Heart left ventricle (tissue), 16 donors: Measurements from ENCODE around the gene FUT2. TPM values are rescaled to one million over a fixed set of nuclear protein-coding genes. Genes with fewer than 3 reads are reported as not detected.
"Not testable (repeated sequence)": the region's sequence is repeated elsewhere in the genome, so short reads cannot be mapped to it uniquely, and the experiment has no call there.

Experiments used
- ATAC-seq, 4 donors: fragments of 200-7000 bp; cut with Tn5 transposase; one replicate each; pipeline ENCODE4 v1.9.1; 2020 to 2022; ENCODE audit warnings: moderate library complexity in 4 of 4, mild to moderate bottlenecking in 3 of 4, moderate number of reproducible peaks in 1 of 4
- DNase-seq, 5 donors: peaks; one replicate each; pipeline ENCODE4 v3.0.0-alpha.2; 2020
- H3K27ac ChIP-seq, 12 donors: fragments of 200-600 bp; sonication (generic) in 4 of 12; one replicate each; pipeline versions ENCODE4 v1.5.0 to v1.8.0; 2016 to 2022; ENCODE audit warnings: mild to moderate bottlenecking in 2 of 12
- H3K27me3 ChIP-seq, 9 donors: fragments of 200-600 bp; sonication (generic) in 2 of 9; one replicate each; pipeline versions ENCODE4 v1.5.1 to v1.8.0; 2016 to 2022; ENCODE audit warnings: mild to moderate bottlenecking in 3 of 9
- H3K36me3 ChIP-seq, 9 donors: fragments of 200-600 bp; sonication (generic) in 2 of 9; one replicate each; pipeline versions ENCODE4 v1.5.0 to v1.8.0; 2018 to 2022; ENCODE audit warnings: mild to moderate bottlenecking in 2 of 9
- H3K4me1 ChIP-seq, 12 donors: fragments of 200-600 bp; sonication (generic) in 4 of 12; one replicate each; pipeline versions ENCODE4 v1.5.0 to v1.8.0; 2016 to 2022; ENCODE audit warnings: mild to moderate bottlenecking in 3 of 12
- H3K4me3 ChIP-seq, 12 donors: fragments of 200-600 bp; sonication (generic) in 4 of 12; one replicate each; pipeline versions ENCODE4 v1.5.0 to v1.8.0; 2017 to 2022; ENCODE audit warnings: mild to moderate bottlenecking in 9 of 12, moderate library complexity in 4 of 12
- H3K9me3 ChIP-seq, 12 donors: fragments of 200-600 bp; sonication (generic) in 4 of 12; one replicate each; pipeline versions ENCODE4 v1.5.0 to v1.8.0; 2016 to 2022; ENCODE audit warnings: mild to moderate bottlenecking in 1 of 12
- POLR2A ChIP-seq, 2 donors: fragments of 450-650 bp; IDR thresholded peaks; one replicate each; pipeline ENCODE4 v1.6.1; 2017; ENCODE audit warnings: antibody characterized with exemption in 2 of 2, mild to moderate bottlenecking in 2 of 2, moderate library complexity in 2 of 2
- WGBS, 4 donors: extraction: QIAGEN DNeasy Blood & Tissue Kit in 2 of 4; methylation state at CpG; one replicate each; pipeline versions ENCODE4 v1.1.5 to v1.1.7; 2013 to 2018; 5-methylcytosine and 5-hydroxymethylcytosine counted together
- intact Hi-C, 10 donors: fragments of 100-400 bp; cut with DNase I; formaldehyde crosslinking; loops; one replicate each; pipeline versions ENCODE4 v1.11.1 to v1.14.2; 2022
- polyA plus RNA-seq, 2 donors: library from polyadenylated mRNA; stranded (reverse); fragments of 200-250 nt; gene quantifications; one replicate each; pipeline ENCODE4 v1.2.3, GENCODE V29; 2013
- total RNA-seq, 9 donors: library from RNA; depleted of rRNA in 2 of 9; stranded (reverse); fragments of >200 nt in 2 of 9; fragmentation: NEBNext Ultra II Directional in 3 of 9; extraction: Animal tissue kit (Norgen Biotek cat#: 25700) in 3 of 9; gene quantifications; one replicate each; pipeline versions ENCODE4 v1.1.0 to v1.2.4, GENCODE V29; 2016 to 2023
- TF ChIP-seq, protein P1 (sequence below), 12 donors: fragments of 200-600 bp; sonication (generic) in 4 of 12; IDR thresholded peaks; one replicate each; pipeline versions ENCODE4 v1.5.0 to v1.8.0; 2018 to 2022; ENCODE audit warnings: antibody characterized with exemption in 12 of 12, mild to moderate bottlenecking in 5 of 12
- donor health status: ischemic (EF 13 %, LVEDD 7.1; RV severe dilation, severe dysfunction).
- donor health status: healthy with polysubstance abuse.
- donor health status: DM: no; HTN: yes; CAD: no.
- donor health status: DM: no; HTN: no; CAD: no.
- donor health status: ischemic (EF 25% LVEDD 6.9; RV normal size, moderate dysfunction).
- donor health status: ischemic (EF 25% LVEDD 5.7; RV mildly dilated, moderate dysfunction).
- donor health status: healthy.
- donor health status: DM: yes; HTN: yes; CAD: no.
- donor health status: ischemic (EF 35%, LVEDD 5.7; RV mildly dilated, moderate dysfunction).
- donor health status: nonischemic (EF 11% LVEDD 7.7; RV severe dilation, severe dysfunction).
- donor health status: DM: yes; HTN: yes; CAD: no.
- donor health status: PGD.
- donor health status: ischemic (EF 29% LVEDD 5.4; RV normal size, mild dysfunction).
- donor health status: nonischemic (EF 23%, LVEDD 6.1; RV moderate dilation, normal function).

The FUT2 gene
- total and polyA plus RNA-seq, 11 donors: 0.14 to 0.19 TPM; not detected in 9

DNA sequence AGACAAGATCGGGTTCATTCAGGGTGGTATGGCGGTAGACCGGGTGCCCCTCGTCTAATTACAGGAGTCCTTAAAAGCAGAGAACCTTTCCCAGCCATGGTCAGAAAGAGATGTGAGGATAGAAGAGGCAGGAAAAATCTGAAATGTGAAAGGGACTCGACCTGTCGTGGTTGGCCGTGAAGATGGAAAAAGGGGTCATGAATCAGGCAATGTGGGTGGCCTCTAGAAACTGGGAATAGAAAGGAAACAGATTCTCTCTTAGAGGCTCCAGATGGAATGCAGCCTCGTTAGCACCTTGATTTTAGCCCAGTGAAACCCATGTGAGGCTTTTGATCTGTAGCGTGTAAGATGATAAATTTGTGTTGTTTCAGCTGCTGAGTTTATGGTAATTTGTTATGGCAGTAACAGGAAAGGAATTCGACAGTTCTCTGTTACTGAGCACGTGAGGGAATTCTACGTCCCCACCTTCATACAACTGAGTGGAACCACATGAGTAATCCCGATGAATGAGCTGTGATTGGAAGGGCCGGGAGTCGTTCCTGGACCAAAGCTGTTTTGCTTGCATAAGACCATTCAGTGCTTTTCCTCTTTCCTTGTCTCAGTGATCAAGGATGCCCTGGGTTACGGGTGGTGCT is 38.8 kb upstream of the FUT2 start:
- 49 to 55% (median 53%) methylated on average over 16 of the region's 16 CpGs for WGBS, 4 donors
- Histone ChIP-seq H3K9me3 (no peaks in the 10 kb centered on the region), H3K36me3 (no peaks in the 10 kb centered on the region), H3K27ac (no peak overlapping the region), H3K4me1 (peaks cover 0 to 15% (median 7%) of the 10 kb centered on the region in 12 donors), H3K27me3 (no peaks in the 10 kb centered on the region), H3K4me3 (no peak overlapping the region)
- DNase-seq (no peak), ATAC-seq (no peak)
- TF ChIP-seq, protein P1, sequence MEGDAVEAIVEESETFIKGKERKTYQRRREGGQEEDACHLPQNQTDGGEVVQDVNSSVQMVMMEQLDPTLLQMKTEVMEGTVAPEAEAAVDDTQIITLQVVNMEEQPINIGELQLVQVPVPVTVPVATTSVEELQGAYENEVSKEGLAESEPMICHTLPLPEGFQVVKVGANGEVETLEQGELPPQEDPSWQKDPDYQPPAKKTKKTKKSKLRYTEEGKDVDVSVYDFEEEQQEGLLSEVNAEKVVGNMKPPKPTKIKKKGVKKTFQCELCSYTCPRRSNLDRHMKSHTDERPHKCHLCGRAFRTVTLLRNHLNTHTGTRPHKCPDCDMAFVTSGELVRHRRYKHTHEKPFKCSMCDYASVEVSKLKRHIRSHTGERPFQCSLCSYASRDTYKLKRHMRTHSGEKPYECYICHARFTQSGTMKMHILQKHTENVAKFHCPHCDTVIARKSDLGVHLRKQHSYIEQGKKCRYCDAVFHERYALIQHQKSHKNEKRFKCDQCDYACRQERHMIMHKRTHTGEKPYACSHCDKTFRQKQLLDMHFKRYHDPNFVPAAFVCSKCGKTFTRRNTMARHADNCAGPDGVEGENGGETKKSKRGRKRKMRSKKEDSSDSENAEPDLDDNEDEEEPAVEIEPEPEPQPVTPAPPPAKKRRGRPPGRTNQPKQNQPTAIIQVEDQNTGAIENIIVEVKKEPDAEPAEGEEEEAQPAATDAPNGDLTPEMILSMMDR (IDR thresholded peaks at IDR 0.05): no peak
- no peak for TF ChIP-seq POLR2A (IDR thresholded peaks at IDR 0.05)
- intact Hi-C loops: no loop called here

DNA sequence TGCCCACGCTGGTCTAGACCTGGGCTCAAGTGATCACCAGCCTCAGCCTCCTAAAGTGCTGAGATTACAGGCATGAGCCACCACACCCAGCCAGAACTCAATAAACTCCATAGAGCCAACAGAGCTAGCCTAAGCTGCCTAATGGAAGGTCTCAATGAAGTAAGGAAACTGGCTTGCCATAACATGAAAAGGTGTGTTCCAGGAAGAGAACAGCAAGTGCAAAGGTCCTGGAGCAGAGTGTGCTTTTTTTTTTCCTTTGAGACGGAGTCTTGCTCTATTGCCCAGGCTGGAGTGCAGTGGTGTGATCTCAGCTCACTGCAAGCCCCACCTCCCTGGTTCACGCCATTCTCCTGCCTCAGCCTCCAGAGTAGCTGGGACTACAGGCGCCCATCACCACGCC is 37.9 kb upstream of the FUT2 start:
- intact Hi-C loops, DNase-seq, ATAC-seq, H3K36me3 ChIP-seq, H3K4me3 ChIP-seq, H3K27me3 ChIP-seq, H3K27ac ChIP-seq, H3K9me3 ChIP-seq: not testable (repeated sequence)
- WGBS, 4 donors: 90 to 96% (median 95%) methylated on average over 5 of the region's 5 CpGs
- H3K4me1 ChIP-seq: peaks cover 0 to 15% (median 7%) of the 10 kb centered on the region in 12 donors

DNA sequence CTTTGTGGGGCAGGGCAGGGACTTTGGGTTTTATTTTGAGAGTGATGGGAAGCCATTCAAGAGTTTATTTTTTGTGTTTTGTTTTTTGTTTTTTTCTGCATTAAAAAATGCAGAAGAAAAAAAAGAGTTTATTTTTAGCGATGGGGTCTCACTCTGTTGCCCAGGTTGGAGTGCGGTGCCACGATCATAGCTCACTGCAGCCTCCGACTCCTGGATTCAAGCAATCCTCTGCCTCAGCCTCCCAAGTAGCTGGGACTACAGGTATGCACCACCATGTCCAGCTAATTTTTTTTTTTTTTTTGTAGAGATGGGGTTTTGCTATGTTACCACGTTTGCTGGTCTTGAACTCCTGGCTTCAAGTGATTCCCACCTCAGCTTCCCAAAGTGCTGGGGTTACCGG is 37.3 kb upstream of the FUT2 start:
- ATAC-seq (no peak), DNase-seq (no peak)
- Histone ChIP-seq H3K9me3 (no peaks in the 10 kb centered on the region), H3K4me3 (no peak overlapping the region), H3K27me3 (no peaks in the 10 kb centered on the region), H3K4me1 (peaks cover 0 to 15% (median 7%) of the 10 kb centered on the region in 12 donors), H3K36me3 (no peaks in the 10 kb centered on the region), H3K27ac (no peak overlapping the region)
- TF ChIP-seq, protein P1 (IDR thresholded peaks at IDR 0.05): no peak
- no peak for TF ChIP-seq POLR2A (IDR thresholded peaks at IDR 0.05)
- WGBS, 4 donors: 90 to 94% (median 93%) methylated on average over 6 of the region's 6 CpGs
- intact Hi-C loops: no loop called here

DNA sequence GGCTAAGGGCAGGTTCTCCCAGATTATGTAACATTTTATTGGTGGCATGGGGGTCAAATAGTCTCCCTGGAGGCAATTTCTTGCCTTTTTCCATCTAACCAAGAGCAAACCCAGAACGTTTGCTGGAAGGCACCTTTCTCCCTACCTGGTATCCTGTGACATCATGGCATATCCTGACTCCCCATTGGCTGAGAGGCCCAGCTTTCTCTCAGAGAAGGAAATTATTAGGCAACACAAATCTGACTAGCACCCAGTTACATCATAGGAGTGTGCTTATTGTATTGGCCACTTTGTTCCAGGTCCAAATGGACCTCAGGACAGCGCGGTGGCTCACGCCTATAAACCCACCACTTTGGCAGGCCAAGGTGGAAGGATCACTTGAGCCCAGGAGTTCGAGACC is 36.0 kb upstream of the FUT2 start:
- Histone ChIP-seq H3K4me1 (peaks cover 0 to 15% (median 7%) of the 10 kb centered on the region in 12 donors), H3K4me3 (no peak overlapping the region), H3K36me3 (no peaks in the 10 kb centered on the region), H3K9me3 (no peaks in the 10 kb centered on the region), H3K27ac (no peak overlapping the region), H3K27me3 (no peaks in the 10 kb centered on the region)
- ATAC-seq (no peak), DNase-seq (no peak)
- TF ChIP-seq, protein P1 (IDR thresholded peaks at IDR 0.05): no peak
- no peak for TF ChIP-seq POLR2A (IDR thresholded peaks at IDR 0.05)
- 79 to 84% (median 84%) methylated on average over 5 of the region's 5 CpGs for WGBS, 4 donors
- intact Hi-C loops: no loop called here
